ENCODE results near the gene CCL13.
"Not testable (repeated sequence)": the region's sequence is repeated elsewhere in the genome, so short reads cannot be mapped to it uniquely, and the experiment has no call there.

The CCL13 gene

DNA sequence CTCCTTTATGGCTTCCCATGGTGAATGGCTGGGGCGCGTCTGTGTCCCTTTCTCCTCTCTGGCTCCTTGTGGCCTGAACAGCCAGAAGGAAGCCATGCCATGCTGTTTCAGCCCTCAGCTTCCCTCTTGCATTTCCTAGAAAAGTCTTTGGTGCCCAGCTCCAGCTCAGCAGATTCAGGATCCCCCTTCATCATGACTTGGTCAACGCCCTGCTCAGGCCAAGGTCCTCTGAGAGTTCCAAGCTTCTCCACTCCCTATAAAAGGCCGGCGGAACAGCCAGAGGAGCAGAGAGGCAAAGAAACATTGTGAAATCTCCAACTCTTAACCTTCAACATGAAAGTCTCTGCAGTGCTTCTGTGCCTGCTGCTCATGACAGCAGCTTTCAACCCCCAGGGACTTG, at the start of gene CCL13:
Gene CCL13, plus strand, starts transcription at position 287 of the 400 bp plus-strand sequence. Its CDS starts 47 bp downstream, at position 334.
- no peak for DNase-seq

DNA sequence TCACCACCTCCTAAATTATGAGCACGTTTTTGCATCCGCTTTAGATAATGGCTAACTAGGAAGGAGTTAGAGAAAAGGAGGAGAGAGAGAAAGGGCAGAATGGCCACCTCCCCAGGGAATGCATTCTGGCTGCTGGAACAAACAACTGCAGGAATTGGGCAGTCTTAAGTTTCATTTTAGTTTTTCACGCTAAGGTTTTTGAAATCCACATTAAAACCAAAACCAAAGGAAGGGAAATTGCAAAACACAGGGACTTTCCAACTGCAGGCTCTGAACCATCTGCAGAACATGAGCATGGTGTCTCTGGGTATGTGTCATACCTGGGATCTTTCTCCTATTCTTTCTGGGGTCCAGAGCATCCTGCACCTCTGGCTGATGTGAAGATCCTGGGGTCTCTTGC, 49.2 kb upstream of the CCL13 start:
- no peak for DNase-seq

DNA sequence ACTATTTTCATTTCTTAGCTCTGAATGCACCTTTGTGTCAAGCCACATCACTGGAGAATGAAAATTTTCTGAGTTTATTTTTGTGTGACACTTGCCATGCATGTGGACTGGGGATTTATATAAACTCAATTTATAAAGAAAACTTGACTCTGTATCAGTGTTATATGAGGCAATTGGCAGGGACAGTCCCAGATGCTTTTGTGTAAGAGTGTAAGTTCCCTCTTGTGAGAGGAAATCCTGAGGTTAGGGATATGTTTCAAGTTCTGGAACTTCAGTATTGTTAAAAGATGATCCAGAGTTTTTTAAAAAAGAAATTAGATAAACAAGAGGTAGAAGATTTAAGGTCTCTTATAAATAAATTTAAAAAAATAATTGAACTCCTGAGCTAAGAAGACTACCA, 47.9 kb upstream of the CCL13 start:
- DNase-seq: no peak

DNA sequence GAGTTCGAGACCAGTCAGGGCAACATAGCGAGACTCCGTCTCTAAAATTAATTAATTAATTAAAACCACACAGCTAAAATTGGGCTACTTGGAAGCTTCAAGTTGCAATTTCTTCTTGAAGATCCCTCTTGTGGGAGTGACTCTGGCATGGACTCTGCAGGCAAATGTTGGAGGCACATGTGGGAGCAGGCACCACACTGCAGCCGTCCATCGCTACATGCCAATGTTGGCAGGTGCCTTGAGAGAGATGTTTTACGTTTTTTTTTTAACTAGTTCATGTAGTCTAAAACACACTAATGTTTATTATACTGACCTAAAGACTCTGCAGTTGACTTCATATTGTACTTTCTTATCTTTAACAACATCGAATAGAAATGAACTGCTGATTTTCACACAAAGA, 45.0 kb upstream of the CCL13 start:
- no peak for DNase-seq

DNA sequence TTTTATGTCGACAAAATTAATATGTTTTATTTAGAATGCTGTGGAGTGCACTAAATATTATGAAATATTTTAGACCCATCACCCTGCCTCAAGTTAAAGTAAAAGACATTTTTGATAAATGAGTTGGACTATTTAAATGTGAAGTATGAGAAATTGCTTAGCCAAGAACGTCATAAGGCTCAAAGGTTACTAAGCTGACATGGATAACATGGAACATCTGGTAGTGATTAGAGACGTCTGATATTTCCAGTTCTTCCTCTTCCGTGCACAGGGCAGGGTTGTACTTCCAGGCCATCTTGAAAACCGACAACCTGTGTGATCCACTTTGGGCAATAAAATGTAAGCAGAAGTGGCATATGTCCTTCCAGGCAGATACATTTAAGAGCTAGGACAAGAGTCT, 44.2 kb upstream of the CCL13 start:
- no peak for DNase-seq

DNA sequence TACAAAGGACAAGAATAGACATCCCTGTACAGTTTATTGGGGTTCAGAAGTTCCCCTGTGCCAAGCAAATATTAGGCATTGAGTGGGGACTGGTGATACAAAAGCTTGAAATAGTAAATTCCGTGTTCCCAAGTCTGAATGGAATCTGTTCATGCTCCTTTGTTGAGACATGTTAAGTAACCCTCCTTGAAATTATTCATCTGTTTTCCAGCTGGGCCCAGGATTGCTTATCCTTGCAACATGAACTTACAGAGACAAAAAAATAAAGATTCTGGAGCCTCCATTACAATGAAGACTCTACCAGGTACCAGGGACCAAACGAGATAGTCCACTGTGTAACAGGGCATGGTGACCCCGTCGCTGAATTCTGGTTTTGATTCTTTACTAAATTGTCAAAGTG, 43.1 kb upstream of the CCL13 start:
- no peak for DNase-seq

DNA sequence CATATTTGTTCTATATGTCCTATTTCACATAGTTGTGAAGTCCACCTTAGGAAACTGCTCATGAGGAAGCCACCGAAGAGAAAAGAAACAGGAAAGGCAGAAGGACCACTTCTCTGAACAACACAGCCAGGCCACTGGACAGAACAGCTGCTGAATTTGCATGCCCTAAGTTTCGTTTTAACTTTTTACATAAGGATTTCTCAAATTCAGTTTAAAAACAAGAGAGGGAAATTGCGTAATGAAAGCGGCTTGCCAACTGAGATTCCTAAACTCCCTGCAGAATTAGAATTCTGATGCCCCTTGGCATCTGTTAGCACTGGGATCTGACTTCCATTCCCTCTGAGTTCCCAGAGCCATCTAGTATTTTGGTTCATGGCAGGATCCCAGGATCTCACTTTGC, 42.0 kb upstream of the CCL13 start:
- DNase-seq: no peak

DNA sequence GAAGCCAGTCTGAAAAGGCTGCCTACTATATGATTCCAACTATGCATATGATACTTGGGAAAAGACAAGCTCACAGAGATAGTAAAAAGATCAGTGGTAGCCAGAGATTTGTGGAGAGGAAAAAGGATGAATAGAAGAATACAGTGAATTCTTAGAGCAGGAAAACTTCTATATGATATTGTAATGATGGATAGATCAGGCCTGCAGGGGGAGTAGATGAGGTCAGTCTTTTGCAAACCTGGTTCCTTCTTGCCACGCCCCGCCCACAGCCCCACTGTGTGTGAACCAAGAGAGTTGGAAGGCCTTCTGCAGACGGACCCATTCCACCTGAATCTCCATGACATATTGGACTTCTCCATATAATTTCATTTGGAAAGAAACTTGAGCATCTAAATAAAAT, 37.8 kb upstream of the CCL13 start:
- peak in 1 of 2 experiments; percentile 25 for DNase-seq

DNA sequence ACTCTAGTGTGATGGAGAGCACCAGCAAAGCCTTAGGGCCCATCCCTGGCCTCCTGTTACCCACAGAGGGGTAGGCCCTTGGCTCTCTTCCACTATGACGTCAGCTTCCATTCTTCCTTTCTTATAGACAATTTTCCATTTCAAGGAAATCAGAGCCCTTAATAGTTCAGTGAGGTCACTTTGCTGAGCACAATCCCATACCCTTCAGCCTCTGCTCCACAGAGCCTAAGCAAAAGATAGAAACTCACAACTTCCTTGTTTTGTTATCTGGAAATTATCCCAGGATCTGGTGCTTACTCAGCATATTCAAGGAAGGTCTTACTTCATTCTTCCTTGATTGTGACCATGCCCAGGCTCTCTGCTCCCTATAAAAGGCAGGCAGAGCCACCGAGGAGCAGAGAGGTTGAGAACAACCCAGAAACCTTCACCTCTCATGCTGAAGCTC, 37.2 kb upstream of the CCL13 start, which contains the start of gene CCL8:
Gene CCL8, plus strand, starts transcription at position 397 of the 445 bp plus-strand sequence. CDS start 67 bp downstream, outside the sequence.
- no peak for DNase-seq

DNA sequence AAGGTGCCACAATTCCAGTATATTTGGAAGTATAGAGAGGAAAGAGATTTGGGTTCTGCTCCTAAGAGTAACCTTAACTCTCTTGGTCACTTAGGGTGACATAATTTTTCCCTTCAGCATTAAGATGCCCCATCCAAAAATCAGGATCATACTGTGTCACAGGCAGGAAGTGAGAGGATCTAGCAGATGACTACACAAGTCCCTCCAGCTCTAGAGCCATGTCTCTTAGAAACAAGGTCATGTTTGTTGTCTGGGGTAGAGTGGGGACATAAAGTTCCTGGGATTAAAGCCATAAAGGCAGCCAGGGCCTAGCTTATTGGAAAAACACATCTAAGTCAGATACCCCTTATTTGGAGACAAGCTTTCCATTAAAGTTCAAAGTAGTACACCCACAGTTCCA, 34.3 kb upstream of the CCL13 start:
- DNase-seq: no peak

DNA sequence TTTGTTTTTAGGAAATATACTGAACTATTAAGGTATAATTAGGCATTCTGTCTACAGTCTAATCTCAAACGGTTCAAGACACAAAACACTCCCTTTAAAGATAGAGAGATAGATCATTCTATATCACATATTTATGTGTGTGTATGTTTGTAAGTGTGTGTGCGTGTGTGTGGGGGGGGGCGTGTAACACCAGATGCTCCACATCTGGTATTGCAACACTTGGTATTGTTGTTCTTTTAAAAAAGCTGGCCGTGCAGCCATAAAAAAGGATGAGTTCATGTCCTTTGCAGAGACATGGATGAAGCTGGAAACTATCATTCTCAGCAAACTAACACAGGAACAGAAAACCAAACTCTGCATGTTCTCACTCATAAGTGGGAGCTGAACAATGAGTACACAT, 28.7 kb upstream of the CCL13 start:
- DNase-seq: not testable (repeated sequence)

DNA sequence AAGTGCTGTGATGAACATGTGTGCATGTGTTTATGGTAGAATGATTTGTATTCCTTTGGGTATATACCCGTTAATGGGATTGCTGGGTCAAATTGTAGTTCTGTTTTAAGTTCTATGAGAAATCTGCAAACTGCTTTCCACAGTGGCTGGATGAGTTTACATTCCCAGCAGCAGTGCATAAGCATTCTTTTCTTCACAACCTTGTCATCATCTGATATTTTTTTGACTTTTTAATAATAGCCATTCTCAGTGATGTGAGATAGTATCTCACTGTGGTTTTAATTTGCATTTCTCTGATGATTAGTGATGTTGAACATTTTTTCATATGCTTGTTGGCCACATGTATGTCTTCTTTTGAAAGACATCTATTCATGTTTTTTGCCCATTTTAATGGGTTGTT, 18.6 kb upstream of the CCL13 start:
- peak; percentile 28 to 64 for DNase-seq

DNA sequence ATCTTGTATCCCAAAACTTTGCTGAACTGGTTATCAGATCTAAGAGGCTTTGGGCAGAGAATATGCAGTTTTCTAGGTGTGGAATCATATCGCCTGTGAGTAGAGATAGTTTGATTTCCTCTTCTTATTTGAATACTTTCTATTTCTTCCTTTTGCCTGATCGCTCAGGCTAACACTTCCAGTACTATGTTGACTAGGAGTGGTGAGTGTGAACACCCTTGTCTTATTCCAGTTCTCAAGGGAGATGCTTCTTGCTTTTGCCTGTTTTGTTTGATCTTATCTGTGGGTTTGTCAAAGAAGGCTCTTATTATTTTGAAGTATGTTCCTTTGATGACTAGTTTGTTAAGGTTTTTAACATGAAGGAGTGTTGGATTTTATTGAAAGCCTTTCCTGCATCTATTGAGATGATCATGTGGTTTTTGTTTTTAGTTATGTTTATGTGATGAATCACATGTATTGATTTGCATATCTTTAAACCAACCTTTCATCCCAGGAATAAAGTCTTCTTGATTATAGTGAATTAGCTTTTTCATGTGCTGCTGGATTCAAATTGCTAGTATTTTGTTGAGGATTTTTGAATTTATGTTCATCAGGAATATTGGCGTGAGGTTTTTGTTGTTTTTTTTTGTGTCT, 17.0 kb upstream of the CCL13 start:
- DNase-seq: no peak

DNA sequence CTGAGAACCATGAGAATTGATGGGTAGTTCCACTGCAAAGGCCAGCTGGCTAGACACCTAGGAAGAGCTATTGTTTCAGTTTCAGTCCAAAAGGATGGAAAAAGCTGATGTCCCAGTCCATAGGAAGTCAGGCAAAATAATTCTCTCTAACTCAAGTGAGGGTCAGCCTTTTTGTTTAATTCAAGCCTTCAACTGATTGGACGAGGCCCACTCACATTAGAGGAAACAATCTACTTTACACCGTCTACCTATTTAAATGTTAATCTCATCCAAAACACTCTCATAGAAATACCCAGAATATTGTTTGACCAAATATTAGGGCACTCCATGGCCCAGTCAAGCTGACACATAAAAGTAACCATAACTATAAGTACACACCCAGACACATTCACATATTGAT, 14.4 kb upstream of the CCL13 start:
- DNase-seq: no peak

DNA sequence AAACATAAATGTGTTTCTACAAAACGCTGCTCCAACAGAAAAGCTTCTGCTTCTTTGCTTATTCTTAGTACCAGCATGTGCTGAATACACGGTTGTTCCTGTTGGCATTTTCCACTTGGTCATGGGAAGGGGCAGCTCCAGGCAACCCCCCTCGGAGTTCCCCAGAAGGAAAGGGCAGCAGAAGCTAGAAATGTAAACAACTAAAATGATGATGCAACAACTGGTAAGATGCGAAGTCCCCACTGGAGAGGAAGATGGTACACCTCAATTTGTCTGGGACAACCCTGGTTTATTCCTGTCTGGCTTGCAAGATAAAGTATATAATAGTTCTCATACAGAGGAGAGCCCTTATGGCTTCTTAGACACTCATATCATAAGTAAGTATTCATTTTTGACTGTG, 9.2 kb upstream of the CCL13 start:
- DNase-seq: no peak

DNA sequence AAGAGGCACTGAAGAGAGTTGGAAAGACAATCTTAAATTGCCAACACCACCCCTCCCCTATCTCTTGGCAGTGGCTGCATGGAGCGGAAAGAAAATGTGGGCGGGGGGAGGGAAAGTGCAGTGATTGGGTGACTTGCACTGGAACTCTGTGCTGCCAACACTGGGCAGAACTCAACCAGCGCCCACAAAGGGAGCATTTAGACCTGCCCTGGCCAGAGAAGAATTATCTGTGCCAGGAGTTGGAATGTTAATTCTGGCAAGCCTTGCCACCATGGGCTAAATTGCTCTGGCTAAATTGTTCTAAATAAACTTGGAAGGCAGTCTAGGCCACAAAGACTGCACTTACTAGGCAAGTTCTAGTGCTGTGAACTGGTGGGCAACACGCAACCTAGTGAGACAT, 6.5 kb upstream of the CCL13 start:
- DNase-seq: no peak

DNA sequence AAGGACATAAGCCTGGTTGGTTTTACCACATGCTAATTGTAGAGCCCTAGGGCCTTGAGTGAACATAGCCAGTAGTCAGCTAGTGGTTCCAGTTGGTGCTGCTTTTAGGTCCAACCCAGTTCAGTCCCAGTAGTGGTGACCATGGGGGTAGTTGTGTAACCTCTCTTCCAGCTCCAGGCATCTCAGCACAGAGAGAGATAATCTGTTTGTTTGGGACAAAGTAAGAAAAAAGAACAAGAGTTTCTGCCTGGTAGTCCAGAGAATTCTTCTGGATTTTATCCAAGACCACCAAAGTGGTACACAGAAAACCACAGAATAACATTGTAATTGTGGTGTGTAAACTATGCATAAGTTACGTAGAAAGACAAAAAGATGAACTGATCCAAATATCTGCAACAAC, 5.2 kb upstream of the CCL13 start:
- no peak for DNase-seq

DNA sequence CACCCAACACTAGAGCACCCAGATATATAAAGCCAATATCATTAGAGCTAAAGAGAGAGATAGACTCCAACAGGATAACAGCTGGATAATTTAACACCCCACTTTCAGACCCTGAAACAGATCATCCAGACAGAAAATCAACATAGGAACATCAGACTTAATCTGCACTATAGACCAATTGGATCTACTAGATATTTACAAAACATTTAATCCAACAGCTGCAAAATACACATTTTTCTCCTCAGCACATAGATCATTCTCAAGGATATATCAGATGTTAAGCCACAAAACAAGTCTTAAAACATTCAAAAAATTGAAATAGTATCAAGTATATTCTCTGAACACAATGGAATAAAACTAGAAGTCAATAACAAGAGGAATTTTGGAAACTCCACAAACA, 4.1 kb upstream of the CCL13 start:
- DNase-seq: no peak

DNA sequence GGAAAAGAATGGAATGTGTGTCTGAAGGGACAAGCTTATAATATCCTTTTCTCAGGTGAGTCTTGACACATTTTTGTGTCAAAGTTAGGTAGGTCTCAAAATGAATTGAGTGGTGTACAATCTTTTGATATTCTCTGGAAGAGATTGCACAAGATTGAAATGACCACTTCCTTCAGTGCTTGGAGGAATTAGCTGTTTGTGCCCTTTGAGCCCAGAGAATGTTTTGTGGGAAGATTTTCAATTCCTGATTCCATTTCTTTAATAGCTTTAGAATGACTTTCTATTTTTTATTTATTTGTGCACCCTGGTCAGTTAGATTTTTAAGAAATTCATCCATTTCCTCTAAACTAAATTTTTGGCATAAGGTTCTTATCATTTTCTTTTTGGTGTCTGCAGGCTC, 1.6 kb upstream of the CCL13 start:
- DNase-seq: no peak

DNA sequence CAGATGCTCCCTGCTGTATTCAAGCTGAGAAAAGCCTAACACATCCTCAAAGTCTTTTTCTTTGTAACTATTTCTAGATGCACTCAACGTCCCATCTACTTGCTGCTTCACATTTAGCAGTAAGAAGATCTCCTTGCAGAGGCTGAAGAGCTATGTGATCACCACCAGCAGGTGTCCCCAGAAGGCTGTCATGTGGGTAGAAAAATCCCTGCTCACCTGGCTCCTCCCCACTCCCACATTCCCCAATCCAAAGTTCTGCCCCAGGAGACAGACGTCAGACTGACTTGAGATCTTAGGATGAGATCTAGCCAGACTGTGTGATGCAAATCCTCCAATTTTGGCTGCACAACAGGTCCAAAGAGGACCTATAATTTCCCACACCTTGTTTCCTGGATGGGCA, 1.1 kb downstream of the CCL13 start:
- peak in 1 of 2 experiments; percentile 13 for DNase-seq

DNA sequence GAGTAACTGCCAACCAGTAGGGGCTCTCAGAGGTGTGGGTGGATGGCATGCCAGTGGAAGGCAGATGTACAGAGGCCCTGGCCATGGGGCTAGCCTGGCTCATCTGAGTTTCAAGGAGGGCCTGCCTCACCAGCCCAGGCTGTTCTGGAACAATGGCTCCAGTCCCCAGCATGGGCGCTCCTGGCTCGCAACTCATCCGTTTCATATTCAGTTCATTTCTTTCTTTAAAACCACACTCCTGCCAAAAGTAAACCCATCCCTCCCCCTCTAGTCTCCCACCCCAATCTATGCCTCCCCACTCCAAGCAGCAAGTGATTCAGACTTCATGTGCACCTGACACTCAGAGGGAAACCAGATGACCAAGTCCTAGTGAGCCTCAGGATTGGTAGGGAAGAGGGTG, 2.4 kb downstream of the CCL13 start:
- DNase-seq: no peak

DNA sequence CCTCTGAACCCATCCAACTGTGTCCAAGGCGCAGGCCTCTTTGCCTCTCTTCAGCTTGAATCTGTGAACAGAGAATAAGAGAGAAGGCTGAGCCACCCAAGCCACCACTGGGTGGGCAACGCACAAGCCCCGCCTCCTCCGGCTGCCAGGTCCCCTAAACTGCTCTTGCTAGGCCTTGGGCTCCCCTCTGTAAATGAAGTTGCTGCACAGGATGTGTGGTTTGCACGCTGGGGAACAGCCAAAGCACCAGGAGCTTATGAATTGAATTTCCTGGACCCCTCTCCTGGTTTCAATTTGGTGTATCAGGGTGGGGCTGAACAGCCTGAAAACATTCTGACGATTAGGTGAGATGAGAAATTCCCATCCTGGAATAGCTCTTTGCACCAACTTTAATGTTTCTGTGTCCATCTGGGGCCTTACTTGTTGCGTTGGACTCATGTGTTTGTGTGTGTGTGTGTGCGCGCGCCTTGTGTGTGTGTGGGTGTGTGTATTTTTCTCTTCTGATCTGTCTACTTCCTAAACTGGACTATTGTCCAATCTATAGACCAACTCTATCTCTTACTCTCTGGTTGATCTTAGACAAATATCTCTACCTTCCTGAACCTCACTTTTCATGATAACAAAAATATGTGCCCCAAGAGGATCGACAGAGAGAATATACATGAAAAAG, 4.5 kb downstream of the CCL13 start:
- DNase-seq: no peak

DNA sequence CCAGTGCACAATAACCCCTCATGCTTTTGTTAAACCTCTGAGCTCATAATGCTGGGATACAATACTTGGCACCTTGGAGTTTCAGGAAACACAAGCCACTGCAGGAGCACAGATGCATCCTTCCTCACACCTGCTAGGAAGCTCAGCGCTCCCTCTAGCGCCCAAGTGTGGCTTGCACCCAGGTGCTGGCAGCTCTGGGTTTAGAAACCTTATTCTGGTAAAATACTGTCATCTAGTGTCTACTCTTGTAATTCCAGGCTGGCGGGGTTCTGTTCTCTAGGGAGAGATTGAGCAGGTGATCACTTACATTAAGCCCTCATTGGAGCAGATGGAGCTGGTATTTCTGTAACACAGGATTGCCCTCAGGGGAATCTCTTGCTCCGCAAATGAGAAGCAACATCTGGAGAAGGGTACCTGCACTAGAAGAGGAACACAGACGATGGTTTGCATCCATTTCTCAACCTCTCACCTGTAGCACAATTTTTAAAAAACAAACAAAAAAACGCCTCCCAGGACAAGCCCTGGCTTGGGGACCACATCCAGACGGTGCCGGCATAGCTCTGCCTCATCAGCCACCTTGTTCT, 5.3 kb downstream of the CCL13 start:
- DNase-seq: peak; percentile 89 to 96

DNA sequence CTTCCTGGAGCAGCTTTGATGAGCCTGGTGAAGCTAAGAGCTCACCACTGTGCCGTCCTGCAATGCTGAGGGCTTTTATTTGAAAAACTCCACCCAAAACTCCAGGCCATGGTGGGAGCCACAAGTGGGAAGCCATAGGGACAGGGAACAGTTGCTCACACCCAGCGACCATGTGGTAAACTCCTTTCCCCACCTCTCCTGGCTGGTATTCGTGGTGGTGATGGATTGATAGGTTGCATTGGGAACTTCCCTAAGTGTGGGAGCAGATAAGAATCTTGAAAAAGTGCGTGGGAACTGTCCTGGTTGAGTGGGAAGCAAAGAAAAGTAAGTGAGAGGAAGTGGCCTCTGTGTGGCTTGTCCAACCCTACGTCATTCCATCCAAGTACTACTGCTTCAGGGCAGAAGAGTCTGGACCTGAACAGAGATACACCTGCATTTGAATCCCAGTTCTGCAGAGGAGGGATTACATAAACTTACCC, 6.9 kb downstream of the CCL13 start, which contains the start of gene CCL1:
Gene CCL1, minus strand, starts transcription at position 51 of the 479 bp plus-strand sequence. CDS start 72 bp downstream, outside the sequence.
- DNase-seq: no peak
